ENCODE measurements around the gene DTX4.

DNA sequence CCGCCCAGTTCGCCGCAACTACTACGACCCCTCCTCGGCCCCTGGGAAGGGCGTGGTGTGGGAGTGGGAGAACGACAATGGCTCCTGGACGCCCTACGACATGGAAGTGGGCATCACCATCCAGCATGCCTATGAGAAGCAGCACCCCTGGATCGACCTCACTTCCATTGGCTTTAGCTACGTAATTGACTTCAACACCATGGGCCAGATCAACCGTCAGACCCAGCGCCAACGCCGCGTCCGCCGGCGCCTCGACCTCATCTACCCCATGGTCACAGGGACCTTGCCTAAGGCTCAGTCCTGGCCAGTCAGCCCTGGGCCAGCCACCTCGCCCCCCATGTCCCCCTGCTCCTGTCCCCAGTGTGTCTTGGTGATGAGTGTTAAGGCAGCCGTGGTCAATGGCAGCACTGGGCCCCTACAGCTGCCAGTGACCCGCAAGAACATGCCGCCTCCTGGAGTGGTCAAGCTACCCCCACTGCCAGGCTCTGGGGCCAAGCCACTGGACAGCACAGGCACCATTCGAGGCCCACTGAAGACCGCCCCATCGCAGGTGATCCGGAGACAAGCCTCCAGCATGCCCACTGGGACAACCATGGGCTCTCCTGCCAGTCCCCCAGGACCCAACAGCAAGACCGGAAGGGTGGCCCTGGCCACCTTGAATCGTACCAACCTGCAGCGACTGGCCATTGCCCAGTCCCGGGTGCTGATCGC, 10.0 kb downstream of the DTX4 start:
- TF ChIP-seq POLR2A (IDR thresholded peaks at IDR 0.05; ENCODE audit: low read depth, low read length), result no peak
- TF ChIP-seq PAX5 (IDR thresholded peaks at IDR 0.05; ENCODE audit: insufficient read depth, low read length, severe bottlenecking), result no peak
- TF ChIP-seq TAF1 (IDR thresholded peaks at IDR 0.05; ENCODE audit: low read depth, low read length), result no peak
- no peak for TF ChIP-seq POLR2AphosphoS5 (IDR thresholded peaks at IDR 0.05; ENCODE audit: low read depth, low read length)

Measured in GM12891 (cell line).